Measurements from ENCODE around the gene SIRT7. TPM values are rescaled to one million over a fixed set of nuclear protein-coding genes. Genes with fewer than 3 reads are reported as not detected.

SIRT7 gene
- total RNA-seq, 4 donors from 2014 or later: 14.3 to 24.1 (median 18.3) TPM

DNA sequence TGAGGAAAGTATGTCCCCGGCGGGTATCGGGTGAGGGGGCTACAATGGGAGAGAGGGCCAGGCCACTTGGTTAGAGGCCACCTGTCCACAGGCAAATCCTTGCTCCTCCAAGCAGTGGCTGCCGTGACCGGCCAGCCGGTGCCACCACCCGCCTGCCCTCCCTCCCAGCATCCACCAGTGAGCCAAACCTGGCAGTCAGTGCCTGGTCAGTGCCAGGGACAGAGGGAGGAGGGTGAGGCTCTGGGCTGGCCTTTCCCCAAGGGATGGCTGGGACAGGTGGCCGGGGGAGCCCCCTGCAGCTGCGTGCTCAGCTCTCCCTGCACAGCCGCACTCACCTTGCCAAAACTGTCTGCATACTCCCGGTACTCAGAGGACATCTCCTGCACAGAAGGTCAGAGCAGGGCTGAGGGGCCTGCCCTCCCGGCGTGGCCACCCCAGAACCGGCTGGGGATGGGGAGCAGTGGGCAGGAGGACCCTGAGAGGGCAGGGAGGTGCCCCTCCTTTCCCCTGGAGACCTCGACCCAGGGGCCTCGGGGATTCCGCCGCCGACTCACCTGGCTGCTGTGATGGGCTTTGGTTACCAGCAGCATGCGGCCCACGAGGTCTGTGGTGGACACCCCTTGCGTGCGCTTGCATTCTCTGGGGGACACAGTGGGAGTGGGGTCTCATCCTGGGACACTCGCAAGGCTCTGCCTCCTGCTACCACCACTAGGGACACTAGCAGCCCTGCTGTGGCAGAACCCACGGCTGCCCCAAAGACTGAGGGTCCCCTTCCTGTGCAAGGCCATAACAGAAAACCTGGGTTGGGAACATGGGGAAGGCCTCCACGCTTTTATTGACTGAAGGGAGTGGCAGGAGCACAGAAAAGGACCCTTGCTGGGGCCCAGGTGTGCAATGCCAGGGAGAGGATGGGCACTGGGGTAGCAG is 10.5 kb downstream of the SIRT7 start:
- Histone ChIP-seq H3K27ac (no peak overlapping the region), H3K27me3 (peaks cover 8% of the 10 kb centered on the region), H3K36me3 (peaks cover 0 to 66% of the 10 kb centered on the region in 2 donors), H3K4me1 (peaks cover 0 to 26% (median 8%) of the 10 kb centered on the region in 3 donors), H3K4me3 (no peak overlapping the region), H3K9me3 (no peaks in the 10 kb centered on the region)
- WGBS, 2 donors (ENCODE audit: low coverage in 1 of 2): 80 to 94% methylated on average over 1 to 3 of the region's 26 CpGs
- no peak for ATAC-seq
- no peak for TF ChIP-seq EP300 (IDR thresholded peaks at IDR 0.05)
- TF ChIP-seq POLR2AphosphoS5 (IDR thresholded peaks at IDR 0.05): no peak
- TF ChIP-seq POLR2A (IDR thresholded peaks at IDR 0.05): no peak
- TF ChIP-seq, protein P1, sequence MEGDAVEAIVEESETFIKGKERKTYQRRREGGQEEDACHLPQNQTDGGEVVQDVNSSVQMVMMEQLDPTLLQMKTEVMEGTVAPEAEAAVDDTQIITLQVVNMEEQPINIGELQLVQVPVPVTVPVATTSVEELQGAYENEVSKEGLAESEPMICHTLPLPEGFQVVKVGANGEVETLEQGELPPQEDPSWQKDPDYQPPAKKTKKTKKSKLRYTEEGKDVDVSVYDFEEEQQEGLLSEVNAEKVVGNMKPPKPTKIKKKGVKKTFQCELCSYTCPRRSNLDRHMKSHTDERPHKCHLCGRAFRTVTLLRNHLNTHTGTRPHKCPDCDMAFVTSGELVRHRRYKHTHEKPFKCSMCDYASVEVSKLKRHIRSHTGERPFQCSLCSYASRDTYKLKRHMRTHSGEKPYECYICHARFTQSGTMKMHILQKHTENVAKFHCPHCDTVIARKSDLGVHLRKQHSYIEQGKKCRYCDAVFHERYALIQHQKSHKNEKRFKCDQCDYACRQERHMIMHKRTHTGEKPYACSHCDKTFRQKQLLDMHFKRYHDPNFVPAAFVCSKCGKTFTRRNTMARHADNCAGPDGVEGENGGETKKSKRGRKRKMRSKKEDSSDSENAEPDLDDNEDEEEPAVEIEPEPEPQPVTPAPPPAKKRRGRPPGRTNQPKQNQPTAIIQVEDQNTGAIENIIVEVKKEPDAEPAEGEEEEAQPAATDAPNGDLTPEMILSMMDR (IDR thresholded peaks at IDR 0.05): no peak

DNA sequence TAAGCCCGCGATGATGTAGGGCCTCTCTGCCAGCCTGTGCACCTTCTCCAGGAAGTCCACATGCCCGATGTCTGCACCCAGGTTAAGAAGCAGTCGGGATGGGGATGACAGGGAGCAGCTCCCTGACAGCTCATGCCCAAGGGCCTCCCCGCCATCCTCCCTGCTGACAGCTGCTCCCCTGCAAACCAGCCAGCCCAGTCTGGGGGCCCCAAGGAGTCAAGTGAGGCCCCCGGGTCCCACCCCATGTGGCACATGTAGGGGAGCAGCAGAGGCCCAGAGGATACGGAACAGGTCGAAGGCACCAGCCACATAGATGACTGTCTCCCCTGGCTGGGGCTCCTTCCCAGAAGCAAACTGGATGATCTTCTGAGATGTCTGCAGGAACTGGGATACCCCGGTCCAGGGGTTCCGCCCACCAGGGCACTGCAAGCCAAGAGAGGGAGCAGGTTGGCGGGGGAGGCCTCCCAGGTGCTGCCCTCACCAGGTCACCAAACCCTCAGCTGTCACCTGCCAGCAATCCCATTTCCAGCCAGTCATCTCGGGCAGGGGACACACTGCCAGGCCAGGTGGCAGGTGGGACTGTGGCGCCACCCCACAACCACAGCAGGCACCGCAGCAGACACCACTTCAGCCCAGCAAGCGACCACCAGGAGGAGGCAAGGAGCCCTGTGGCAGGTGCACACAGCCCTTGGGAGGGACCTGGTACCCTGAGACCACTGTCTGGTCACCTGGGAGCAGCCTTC is 11.3 kb downstream of the SIRT7 start:
- ATAC-seq: no peak
- peaks cover 17% of the 10 kb centered on the region for H3K27me3 ChIP-seq
- no peak overlapping the region for H3K4me3 ChIP-seq
- H3K4me1 ChIP-seq: peaks cover 0 to 30% (median 16%) of the 10 kb centered on the region in 3 donors
- TF ChIP-seq POLR2AphosphoS5 (IDR thresholded peaks at IDR 0.05) (no peak), POLR2A (IDR thresholded peaks at IDR 0.05) (no peak), EP300 (IDR thresholded peaks at IDR 0.05) (no peak)
- TF ChIP-seq, protein P1 (IDR thresholded peaks at IDR 0.05): no peak
- peaks cover 0 to 59% of the 10 kb centered on the region in 2 donors for H3K36me3 ChIP-seq
- 100% methylated on average over 3 of the region's 15 CpGs; no CpG with 5 or more reads in 1 of the 2 donors for WGBS, 2 donors (ENCODE audit: low coverage in 1 of 2)
- no peaks in the 10 kb centered on the region for H3K9me3 ChIP-seq
- H3K27ac ChIP-seq: no peak overlapping the region

DNA sequence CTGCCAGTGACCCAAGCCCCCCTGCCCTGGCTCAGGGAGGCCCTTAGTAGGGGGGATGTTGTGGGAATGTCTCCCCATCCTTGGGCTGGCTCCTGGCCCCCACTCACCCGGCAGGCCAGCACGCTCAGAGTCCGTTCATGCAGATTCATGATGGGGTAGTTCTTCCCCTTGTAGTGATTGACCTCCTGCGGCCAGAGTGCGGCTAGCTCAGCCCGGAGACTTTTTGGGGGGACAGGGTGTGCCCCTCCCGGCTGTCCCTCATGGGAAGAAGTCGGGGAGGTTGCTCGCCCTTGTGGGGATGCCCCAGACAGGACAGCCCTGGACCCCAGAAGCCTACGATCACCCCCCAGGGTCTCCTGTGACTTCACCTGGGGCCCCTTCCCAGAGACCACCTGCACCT is 12.0 kb downstream of the SIRT7 start:
- no peak for ATAC-seq
- H3K9me3 ChIP-seq: no peaks in the 10 kb centered on the region

DNA sequence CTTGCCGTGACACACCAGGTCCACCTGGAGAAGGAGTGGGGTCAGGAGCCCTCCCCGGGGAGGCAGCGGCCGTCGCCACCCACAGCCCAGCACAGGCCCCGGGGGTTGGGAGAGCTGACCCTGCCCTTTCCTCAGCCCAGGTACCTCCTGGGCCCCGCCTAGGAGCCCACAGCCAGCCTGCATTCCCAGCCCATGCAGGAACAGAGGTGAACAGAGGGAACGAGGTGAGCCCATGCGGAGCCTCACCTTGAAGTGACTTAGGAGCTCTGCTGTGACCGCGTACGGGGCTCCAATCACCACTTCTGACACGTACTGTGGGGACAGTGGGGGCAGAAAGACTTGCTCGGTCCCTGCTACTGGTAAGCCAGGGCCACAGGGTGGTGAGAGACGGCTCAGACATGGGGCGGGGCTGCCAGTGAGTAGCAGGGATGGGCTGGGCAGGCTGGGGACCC is 12.5 kb downstream of the SIRT7 start:
- Histone ChIP-seq H3K27ac (no peak overlapping the region), H3K4me1 (peaks cover 0 to 28% (median 15%) of the 10 kb centered on the region in 3 donors), H3K9me3 (no peaks in the 10 kb centered on the region), H3K4me3 (no peak overlapping the region), H3K27me3 (peaks cover 24% of the 10 kb centered on the region), H3K36me3 (peaks cover 0 to 66% of the 10 kb centered on the region in 2 donors)
- no peak for ATAC-seq
- TF ChIP-seq EP300 (IDR thresholded peaks at IDR 0.05): no peak
- no CpG with 5 or more reads among the region's 16 CpGs for whole genome bisulfite sequencing, 2 donors (ENCODE audit: low coverage in 1 of 2)

More for the DNA sequence above, 12.0 kb downstream of the SIRT7 start:
- H3K27ac ChIP-seq: no peak overlapping the region
- no CpG with 5 or more reads among the region's 10 CpGs for WGBS, 2 donors (ENCODE audit: low coverage in 1 of 2)
- no peak overlapping the region for H3K4me3 ChIP-seq
- TF ChIP-seq POLR2AphosphoS5 (IDR thresholded peaks at IDR 0.05) (no peak), EP300 (IDR thresholded peaks at IDR 0.05) (no peak), POLR2A (IDR thresholded peaks at IDR 0.05) (no peak)
- TF ChIP-seq, protein P1 (IDR thresholded peaks at IDR 0.05): no peak
- peaks cover 23% of the 10 kb centered on the region for H3K27me3 ChIP-seq
- peaks cover 0 to 62% of the 10 kb centered on the region in 2 donors for H3K36me3 ChIP-seq
- peaks cover 0 to 32% (median 17%) of the 10 kb centered on the region in 3 donors for H3K4me1 ChIP-seq

All from gastroesophageal sphincter (tissue), 4 donors.